ENCODE results near the gene TBC1D9B.

TBC1D9B gene

DNA sequence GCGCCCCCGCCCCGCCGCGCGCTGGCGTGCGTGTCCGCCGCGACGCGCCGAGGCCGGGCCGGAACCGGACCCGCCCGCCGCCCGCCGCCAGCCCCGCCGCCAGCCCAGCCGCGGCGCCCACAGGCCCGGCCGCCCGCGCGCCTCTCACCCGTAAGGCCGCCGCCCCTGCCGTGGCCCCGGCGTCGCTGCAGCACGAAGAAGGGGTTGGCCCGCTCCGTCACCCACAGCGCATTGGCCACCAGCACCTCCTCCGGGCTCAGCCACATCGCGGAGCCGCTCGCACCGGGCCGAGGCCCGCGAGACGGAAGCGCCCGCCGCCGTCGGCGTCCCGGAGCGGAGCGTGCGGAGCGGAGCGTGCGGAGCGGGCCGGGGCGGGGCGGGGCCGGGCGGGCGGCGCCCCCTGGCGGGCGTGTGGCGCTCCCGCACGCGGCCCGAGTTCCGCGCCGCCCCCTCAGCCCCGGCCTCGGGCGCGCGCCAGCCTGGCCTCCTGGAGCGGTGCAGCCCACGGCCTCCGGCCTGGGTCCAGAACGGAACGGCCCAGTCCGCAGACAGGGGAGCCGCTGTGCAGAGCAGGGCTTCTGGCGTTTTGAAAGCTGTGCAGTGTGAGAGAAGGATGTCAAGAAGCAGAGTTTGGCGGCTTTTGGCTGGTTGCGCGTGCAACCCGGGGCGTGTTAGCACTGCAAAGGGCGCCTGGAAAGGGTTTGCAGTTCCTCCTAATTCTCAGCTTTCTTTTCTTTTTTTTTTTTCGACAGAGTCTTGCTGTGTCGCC lies at the start of gene TBC1D9B:
TSS of gene TBC1D9B (minus strand) at position 342 of the 769 bp plus-strand sequence. CDS start at position 266, 76 bp downstream.
- DNase-seq (ENCODE audit: low read depth): peak; percentile 3

GRCh38 chr5:179955630-179956029 lies 47.9 kb upstream of the TBC1D9B start:
- DNase-seq (ENCODE audit: low read depth): no peak

- no peak for DNase-seq (ENCODE audit: low read depth)
Observed at GRCh38 chr5:179955062-179955461, 47.4 kb upstream of the TBC1D9B start.

- peak; percentile 15 for DNase-seq (ENCODE audit: low read depth)
Observed at GRCh38 chr5:179954434-179954833, 46.7 kb upstream of the TBC1D9B start.

DNA sequence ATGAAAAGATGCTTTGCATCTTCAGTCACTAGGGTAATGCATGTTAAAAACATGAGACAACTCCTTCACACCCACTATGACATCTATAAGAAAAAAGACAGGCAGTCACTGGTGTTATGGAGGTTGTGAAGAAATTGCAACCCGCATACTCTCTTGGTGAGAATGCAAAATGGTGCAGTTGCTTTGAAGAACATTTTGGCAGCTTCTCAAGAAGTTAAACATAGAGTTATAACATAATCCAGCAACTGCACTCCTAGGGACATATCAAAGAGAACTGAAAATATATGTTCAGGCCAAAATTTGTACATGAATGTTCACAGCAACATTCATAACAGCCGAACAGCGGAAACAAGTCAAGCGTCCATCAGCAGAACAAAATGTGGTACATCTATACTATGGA lies 46.3 kb upstream of the TBC1D9B start:
- no peak for DNase-seq (ENCODE audit: low read depth)

DNA sequence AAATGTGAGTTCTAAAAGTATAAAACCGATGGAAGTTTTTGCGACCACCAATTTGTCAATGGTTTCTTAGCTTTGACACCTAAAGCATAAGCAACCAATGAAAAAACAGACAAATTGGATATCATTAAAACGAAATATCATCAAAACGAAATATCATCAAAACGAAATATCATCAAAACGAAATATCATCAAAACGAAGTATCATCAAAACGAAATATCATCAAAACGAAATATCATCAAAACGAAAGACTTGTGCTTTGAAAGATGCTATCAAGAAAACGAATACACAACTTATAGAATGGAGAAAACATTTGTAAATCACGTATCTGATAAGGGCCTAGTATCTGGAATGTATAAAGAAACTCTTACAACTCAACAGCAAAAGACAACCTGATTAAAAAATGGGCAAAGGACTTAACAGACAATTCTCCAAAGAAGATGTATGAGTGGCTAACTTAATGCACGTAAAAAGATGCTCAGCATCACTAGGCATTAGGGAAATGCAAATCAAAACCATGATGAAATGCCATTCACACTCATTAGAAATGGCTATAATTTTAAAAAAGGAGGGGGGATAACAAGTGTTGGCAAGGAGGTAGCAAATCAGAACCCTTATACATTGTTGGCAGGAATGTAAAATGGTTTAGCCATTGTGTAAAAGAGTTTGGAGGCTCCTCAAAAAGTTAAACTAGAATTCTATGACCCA lies 29.4 kb upstream of the TBC1D9B start:
- no peak for DNase-seq (ENCODE audit: low read depth)

GRCh38 chr5:179930788-179931473 lies 23.2 kb upstream of the TBC1D9B start:
- DNase-seq (ENCODE audit: low read depth): no peak

GRCh38 chr5:179927824-179928223 lies 20.1 kb upstream of the TBC1D9B start:
- DNase-seq (ENCODE audit: low read depth): no peak

- DNase-seq (ENCODE audit: low read depth): no peak
Observed at GRCh38 chr5:179926657-179927056, 19.0 kb upstream of the TBC1D9B start.

- no peak for DNase-seq (ENCODE audit: low read depth)
Observed at GRCh38 chr5:179923436-179923835, 15.7 kb upstream of the TBC1D9B start.

- no peak for DNase-seq (ENCODE audit: low read depth)
Observed at GRCh38 chr5:179920175-179920574, 12.5 kb upstream of the TBC1D9B start.

GRCh38 chr5:179919487-179920060 lies 11.9 kb upstream of the TBC1D9B start:
- no peak for DNase-seq (ENCODE audit: low read depth)

DNA sequence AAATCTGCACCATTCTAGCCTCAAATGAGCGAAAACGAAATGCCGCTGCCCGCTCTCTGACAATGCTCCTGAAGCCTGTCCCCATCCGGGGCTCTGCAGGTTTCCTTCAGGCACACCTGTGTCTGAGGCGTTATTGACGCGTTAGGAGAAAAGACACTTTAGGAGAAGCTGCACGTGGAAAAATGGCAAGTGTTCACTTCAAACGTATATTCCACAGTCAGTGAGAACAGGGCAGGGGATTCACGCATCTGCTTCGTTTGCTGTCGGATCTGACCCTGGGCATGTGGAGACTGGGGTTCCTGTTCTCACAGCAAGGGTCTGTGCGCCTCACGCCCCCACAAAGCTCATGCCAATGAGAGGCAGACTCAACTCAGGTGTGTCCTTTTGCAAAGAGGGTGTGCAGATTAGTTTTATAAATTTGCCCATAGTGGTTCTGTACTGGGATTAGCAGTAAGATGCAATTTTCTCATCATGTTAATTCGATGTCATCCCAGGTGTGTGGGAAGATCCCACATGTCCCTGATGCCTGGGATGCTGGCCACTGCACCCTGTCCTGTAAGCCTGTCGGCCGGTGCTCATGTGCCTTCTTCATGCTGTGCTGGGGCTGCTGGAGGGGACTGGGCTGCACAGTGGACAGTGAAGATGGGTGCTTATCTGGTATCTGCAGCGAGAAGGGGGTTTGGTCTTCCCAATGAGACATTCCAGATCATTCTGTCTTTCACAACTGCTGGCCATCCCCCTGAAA lies 11.2 kb upstream of the TBC1D9B start:
- no peak for DNase-seq (ENCODE audit: low read depth)

- no peak for DNase-seq (ENCODE audit: low read depth)
Observed at GRCh38 chr5:179916523-179916922, 8.8 kb upstream of the TBC1D9B start.

- DNase-seq (ENCODE audit: low read depth): no peak
Observed at GRCh38 chr5:179915406-179915935, 7.8 kb upstream of the TBC1D9B start.

DNA sequence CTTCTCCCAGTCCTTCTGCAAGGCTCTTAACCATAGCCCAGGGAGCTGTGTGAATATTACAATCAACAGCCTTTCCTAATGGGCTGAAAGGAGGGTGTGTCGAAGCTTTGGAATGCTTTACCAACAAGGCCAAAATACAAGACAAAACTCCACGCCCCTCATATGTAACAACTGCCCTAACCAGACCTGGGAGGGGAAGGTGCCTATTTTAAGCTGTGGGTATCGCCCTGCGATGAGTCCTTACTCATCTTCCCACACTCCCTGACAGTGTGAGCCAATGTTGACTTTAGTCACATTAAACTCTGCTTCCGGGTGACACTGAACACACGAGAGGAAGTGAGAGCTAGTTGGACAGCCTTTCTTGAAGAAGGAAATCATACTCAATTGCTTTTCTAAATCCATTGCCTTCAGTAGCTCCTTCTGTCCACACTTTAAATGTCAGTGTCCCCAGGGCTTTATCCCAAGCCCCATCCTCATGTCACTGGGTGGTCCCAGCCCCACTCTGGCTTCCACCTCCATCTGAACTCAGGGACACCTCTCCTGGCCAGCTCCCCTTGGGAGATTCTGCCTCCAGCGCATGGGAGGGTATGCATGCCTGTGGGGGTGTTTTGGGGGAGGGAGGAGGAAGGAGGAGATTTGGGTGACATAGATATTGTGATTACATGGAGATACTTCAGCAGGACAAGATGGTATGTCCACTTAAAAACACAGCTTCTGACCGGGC lies 6.5 kb upstream of the TBC1D9B start:
- DNase-seq (ENCODE audit: low read depth): peak; percentile 73

- no peak for DNase-seq (ENCODE audit: low read depth)
Observed at GRCh38 chr5:179913461-179913860, 5.8 kb upstream of the TBC1D9B start.

- DNase-seq (ENCODE audit: low read depth): no peak
Observed at GRCh38 chr5:179912951-179913350, 5.3 kb upstream of the TBC1D9B start.

DNA sequence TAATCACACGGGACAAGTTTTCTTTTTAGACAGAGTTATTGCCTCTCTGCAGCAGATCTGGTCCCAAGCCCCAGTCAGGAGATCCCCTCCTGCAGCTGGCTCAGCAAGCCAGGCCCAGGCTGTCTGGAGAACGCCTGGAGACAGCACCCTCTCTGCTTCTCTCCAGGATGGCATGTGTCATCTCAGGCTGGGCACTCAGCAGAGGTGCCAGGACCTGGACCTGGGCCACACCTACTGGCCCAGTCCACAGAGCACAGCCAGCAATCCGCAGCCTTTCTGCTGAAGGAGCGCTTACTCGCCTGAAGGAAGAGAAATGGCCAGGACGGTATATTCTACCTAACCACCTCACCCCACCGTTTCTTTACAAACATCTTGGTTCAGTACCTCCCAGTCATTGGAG lies 4.7 kb upstream of the TBC1D9B start:
- DNase-seq (ENCODE audit: low read depth): no peak

GRCh38 chr5:179909224-179909623 lies 1.5 kb upstream of the TBC1D9B start:
- no peak for DNase-seq (ENCODE audit: low read depth)

GRCh38 chr5:179908528-179908927 lies 831 bp upstream of the TBC1D9B start:
- no peak for DNase-seq (ENCODE audit: low read depth)

Data from HS-5 (cell line).